Esophagus muscularis mucosa (tissue), 4 donors: ENCODE results near the gene MUC2.

Source experiments
- CTCF ChIP-seq, 3 experiments: fragments of 200-600 bp in 2 of 3; fragments of 450-650 bp in 1 of 3; sonication (generic) in 2 of 3; IDR thresholded peaks; one replicate each; pipeline ENCODE4 v1.5.1; 2017 to 2019; ENCODE audit warnings: antibody characterized with exemption in 3 of 3, mild to moderate bottlenecking in 2 of 3, moderate library complexity in 1 of 3
- EP300 ChIP-seq: sonication (generic); formaldehyde crosslinking; IDR thresholded peaks from one replicate; pipeline ENCODE4 v1.6.1; 2017; ENCODE audit warnings: antibody characterized with exemption
- POLR2A ChIP-seq: fragments of 450-650 bp; IDR thresholded peaks from one replicate; pipeline ENCODE4 v1.6.1; 2017; ENCODE audit warnings: antibody characterized with exemption, moderate library complexity, mild to moderate bottlenecking, low read depth
- POLR2AphosphoS5 ChIP-seq, 2 donors: sonication (generic); formaldehyde crosslinking; IDR thresholded peaks; one replicate each; pipeline ENCODE4 v1.6.1; 2017; ENCODE audit warnings: antibody characterized with exemption in 2 of 2

GRCh38 chr11:1107316-1108245 is 32.9 kb downstream of the MUC2 start:
- TF ChIP-seq CTCF (IDR thresholded peaks at IDR 0.05) (no peak), POLR2A (no peak), POLR2AphosphoS5 (IDR thresholded peaks at IDR 0.05) (no peak), EP300 (no peak)
